HG03135 (cell line): ENCODE results near the gene VEGFB.
A peak's percentile ranks its signal among the peaks of the same experiment; 100 is the strongest.

Source experiments
- ATAC-seq: cut with Tn5 transposase; IDR thresholded peaks from one replicate; pipeline ENCODE4 v1.9.1; 2021; ENCODE audit warnings: mild to moderate bottlenecking, moderate library complexity; ENCODE audit not compliant: unreplicated experiment

The VEGFB gene

GRCh38 chr11:64258946-64259532 is 24.7 kb downstream of the VEGFB start:
- no peak for ATAC-seq

GRCh38 chr11:64259533-64260067 is 25.2 kb downstream of the VEGFB start:
- no peak for ATAC-seq

DNA sequence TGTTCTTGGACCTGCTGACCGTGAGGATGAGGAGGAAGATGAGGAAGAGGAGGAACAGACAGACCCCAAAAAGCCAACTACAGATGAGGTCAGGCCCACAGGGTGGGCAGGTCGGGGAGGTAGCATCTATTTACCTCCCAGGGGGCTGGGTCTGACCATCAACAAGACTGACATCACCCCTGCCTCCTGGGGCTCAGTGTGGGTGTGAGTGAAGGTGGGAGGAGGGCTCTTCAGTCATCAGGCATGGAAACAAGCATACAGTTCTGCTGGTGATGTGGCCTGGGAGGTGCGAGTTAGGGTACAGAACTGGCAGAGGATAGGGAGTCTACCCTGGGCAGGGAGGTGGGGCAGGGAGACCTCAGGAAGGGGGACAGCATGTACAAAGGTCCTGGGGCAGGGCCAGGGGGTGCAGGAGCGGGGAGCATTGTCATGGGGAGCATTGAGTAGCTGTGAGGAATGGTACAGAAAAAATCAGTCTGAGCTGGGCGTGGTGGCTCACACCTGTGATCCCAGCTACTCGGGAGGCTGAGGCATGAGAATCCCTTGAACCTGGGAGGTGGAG is 25.8 kb downstream of the VEGFB start:
- ATAC-seq, result no peak

DNA sequence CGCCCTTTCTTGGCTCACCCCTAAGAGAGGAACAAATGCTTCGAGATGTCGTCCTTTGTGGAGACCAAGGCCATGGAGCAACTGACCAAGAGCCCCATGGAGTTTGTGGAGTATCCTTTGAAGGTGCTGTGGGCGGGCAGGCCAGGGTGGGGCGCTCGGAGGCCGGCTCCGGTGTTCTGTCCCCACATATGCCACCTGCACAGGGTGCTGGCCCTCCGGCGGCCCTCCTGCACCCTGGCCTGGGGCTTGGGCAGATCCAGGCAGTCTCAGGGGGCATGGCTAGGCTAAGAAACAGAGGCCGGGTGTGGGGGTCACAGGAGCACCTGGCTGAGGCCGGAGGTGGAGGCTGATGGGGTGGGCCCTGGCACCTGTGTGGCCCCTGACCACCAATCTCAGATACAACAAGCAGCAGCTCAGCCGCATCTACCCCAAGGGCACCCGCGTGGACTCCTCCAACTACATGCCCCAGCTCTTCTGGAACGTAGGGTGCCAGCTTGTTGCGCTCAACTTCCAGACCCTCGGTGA is 27.2 kb downstream of the VEGFB start:
- no peak for ATAC-seq

- ATAC-seq, result no peak
Observed at GRCh38 chr11:64262271-64263002, 28.1 kb downstream of the VEGFB start.

- no peak for ATAC-seq
Observed at GRCh38 chr11:64263021-64263946, 28.9 kb downstream of the VEGFB start.

DNA sequence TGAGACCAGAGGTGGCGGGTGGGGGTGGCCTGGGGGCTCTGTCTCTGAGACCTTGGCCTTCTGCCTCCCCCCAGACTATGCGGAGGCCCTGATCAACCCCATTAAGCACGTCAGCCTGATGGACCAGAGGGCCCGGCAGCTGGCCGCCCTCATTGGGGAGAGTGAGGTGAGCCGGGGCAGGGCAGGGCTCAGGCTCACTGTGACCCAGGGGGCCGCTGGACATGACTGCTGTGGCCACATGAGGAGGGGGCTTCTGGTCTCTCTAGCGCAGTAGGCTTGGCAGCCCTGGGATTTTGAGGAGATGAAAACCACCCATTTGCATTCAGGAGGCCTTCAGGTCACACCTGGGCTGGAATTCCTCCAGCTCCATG is 29.5 kb downstream of the VEGFB start:
- no peak for ATAC-seq

GRCh38 chr11:64264371-64264852 is 30.0 kb downstream of the VEGFB start:
- ATAC-seq, result no peak

DNA sequence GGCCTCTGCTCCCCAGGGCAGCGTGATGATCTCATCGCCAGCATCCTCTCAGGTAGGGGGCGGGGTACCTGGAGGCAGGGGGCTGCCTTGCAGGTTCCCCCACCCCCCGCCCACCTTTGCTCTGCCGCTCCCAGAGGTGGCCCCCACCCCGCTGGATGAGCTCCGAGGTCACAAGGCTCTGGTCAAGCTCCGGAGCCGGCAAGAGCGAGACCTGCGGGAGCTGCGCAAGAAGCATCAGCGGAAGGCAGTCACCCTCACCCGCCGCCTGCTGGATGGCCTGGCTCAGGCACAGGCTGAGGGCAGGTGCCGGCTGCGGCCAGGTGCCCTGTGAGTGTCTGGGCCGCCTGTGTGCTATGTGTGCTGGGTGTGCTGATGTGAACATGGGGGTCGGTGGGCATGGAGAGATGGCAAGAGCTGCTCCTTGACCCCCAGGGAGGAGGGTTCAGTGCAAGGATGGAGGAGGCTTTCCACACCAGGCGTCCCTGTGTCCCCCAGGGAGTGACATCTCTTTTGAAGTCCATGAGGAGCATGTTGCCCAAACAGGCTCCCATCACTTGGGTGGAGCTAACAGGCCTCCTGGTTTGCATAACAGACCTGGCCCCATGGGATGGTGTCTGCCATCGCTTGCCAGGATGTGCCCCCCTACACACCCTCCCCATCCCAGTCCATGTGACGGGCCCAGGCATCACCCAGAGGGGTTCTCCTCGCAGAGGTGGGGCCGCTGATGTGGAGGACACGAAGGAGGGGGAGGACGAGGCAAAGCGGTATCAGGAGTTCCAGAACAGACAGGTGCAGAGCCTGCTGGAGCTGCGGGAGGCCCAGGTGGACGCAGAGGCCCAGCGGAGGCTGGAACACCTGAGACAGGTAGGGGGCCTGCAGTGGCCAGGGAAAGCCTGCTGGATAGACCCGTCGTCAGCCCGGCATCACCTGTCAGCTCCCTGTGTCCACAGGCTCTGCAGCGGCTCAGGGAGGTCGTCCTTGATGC is 31.1 kb downstream of the VEGFB start:
- no peak for ATAC-seq

GRCh38 chr11:64266339-64266738 is 32.0 kb downstream of the VEGFB start:
- ATAC-seq, result no peak

- ATAC-seq, result no peak
Observed at GRCh38 chr11:64267207-64267945, 33.0 kb downstream of the VEGFB start.

DNA sequence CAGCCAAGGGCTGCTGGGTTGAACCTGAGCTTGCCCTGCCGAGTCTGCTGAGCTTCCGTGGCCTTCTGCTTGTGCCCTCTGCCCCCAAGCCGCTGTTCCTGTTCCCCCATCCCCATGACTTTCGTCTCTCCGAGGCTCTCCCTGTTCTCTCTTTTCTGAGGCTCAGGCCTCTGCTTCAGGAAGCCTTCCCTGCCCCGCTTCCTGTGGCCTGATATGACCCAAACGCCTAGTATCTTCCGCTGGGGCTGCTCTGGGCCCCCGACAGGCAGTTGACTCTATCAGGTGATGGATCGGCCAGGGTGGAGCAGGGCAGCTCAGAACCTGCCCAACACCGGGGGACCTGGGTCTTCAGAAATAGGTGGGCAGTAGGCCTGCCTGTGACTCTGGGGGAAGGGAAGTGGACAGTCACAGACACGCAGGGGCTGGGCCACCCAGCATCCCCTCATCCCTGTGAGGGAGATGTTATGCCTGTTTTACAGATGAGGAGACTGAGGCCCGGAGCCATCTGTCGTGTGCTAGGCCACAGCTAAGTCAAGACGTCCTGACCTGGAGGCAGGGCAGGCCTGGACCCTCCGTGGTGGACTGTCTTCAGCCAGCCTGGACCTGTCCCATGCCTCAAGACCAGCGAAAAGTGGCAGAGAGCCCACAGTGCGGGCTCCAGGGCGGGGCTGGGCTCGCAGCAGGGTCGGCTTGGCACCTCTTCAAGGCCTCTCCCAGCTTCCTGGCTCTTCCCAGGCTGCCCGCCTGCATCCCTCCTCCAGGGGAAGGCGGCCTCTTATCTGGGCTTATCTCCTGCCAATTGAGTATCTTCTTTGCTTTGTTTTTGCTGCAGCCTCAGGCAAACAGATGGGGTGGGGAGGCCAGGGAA is 33.9 kb downstream of the VEGFB start:
- no peak for ATAC-seq

- ATAC-seq, result peak; percentile 14
Observed at GRCh38 chr11:64268893-64269539, 34.6 kb downstream of the VEGFB start.

DNA sequence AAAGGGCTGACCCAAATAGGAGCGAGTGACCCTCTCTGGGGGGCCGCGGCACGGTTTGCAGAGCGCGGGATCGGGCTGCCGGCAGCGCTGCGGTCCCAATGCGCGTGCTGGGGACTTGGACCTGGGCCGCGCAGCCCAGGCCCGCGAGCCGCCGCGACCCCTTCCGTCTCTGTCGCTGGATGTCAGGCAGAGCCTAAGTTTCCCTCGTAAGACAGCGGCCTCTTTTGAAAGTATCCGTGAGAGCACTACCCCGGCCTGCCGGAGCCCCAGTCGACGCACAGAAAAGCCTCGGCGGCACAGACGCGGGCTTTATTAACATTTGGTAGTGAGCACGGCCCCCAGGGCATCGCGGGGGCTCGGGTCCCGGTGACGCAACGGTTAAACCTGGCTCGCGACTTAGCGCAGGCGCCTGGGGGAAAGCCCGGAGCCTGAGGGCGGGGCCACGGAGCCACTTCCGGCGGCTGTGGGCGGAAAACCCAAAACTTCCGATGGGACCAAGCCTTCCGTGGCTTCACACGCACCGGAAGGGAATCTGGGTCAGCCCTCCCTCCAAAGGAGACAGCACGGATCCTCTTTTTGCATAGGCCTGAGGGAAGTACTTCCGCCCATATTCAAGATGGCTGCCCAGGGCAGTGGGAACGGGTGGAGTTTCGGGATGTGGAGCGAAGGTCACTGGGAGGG is 35.3 kb downstream of the VEGFB start:
- ATAC-seq, result peak; percentile 65

- no peak for ATAC-seq
Observed at GRCh38 chr11:64275031-64275800, 40.8 kb downstream of the VEGFB start.

DNA sequence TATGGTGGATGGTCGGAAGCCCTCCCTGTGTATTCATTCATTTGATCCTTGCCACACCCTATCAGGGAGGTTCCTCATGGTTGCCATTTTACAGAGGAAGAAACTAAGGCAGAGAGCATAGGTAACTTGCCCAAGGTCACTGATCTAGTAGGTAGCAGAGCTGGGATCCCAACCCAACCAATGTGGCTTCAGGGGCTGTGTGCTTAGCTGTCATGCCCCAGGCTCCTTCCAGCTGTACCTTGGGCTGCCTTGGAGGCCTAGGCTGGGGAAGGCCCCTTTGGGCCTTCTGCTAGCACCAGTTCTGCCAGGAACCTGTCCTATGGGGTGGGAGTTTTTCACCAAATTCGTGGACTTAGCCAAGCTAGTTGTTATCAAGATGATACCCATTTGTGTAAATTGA is 41.5 kb downstream of the VEGFB start:
- no peak for ATAC-seq
